NCI-H510A treated with DMSO at 0.1 percent for 48 hours (cell line): ENCODE results near the gene RET.

ENCODE experiments used
- DNase-seq: peaks from one replicate; lab custom pipeline; 2025; lab: John Stamatoyannopoulos, UW

The RET gene

GRCh38 chr10:43062402-43063160 is 14.3 kb upstream of the RET start:
- no peak for DNase-seq

- no peak for DNase-seq
These were observed 12.4 kb upstream of the RET start for GRCh38 chr10:43064331-43065075.

DNA sequence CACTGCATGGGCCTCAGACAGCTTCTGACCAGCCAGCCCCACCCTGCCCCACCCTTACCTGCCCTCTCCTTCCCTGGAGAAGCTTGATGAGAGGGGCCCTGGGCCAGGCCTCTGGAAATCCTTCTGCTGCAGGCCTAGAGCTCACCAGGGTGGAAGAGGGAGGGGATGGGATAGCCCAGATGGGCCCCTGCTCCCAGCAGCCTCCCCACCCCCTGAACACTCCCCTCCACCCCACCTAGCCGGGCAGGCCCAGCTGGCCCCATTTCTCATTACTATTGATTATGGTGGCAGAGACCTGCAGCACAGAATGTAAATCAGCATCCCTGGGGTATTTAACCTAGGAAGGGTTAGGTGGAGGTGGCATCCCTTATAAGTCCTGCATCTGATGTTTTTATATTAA is 11.6 kb upstream of the RET start:
- no peak for DNase-seq

DNA sequence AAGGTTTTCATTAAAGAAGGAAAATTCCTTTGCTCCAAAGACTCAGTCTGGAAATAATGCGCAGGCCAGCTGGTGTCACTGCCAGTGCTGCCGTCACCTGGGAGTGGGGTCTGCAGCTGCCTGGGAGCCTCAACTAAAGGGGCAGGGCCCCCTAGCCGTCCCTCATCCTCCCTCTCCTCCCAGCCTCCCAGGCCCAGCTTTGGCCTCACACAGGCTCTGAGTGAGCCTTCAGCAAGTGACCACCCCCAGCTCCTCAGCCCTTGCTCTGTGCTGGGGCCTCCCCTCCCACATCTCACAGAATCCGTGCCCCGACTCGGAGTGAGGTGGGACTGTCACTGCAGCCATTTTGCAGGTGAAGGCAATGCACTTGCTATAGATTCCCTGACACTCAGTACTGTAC is 11.1 kb upstream of the RET start:
- DNase-seq, result no peak

DNA sequence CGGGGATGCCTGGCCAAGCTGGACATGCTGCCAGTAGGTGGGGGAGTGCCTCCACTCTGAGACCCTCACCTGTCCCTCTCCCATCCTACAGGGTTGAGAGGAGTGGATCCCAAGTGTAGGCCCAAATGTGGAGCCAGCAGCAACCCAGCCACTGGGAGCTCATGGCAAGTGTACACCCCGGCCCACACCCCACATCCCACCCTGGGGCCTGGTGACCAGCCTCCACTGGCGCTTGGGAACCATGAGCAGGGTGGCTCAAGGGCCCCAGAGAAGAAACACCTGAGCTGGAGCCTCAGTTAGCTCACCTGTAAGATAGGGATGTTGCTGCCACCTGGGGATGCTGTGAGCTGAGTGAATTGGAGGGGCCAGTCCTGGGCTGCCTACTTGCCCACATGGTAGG is 10.4 kb upstream of the RET start:
- no peak for DNase-seq

- no peak for DNase-seq
These were observed 9.3 kb upstream of the RET start for GRCh38 chr10:43067391-43068135.

GRCh38 chr10:43068136-43068395 is 8.8 kb upstream of the RET start:
- no peak for DNase-seq

- DNase-seq, result no peak
These were observed 8.2 kb upstream of the RET start for GRCh38 chr10:43068471-43069210.

GRCh38 chr10:43069211-43069515 is 7.7 kb upstream of the RET start:
- no peak for DNase-seq

- DNase-seq, result no peak
These were observed 7.3 kb upstream of the RET start for GRCh38 chr10:43069579-43069978.

DNA sequence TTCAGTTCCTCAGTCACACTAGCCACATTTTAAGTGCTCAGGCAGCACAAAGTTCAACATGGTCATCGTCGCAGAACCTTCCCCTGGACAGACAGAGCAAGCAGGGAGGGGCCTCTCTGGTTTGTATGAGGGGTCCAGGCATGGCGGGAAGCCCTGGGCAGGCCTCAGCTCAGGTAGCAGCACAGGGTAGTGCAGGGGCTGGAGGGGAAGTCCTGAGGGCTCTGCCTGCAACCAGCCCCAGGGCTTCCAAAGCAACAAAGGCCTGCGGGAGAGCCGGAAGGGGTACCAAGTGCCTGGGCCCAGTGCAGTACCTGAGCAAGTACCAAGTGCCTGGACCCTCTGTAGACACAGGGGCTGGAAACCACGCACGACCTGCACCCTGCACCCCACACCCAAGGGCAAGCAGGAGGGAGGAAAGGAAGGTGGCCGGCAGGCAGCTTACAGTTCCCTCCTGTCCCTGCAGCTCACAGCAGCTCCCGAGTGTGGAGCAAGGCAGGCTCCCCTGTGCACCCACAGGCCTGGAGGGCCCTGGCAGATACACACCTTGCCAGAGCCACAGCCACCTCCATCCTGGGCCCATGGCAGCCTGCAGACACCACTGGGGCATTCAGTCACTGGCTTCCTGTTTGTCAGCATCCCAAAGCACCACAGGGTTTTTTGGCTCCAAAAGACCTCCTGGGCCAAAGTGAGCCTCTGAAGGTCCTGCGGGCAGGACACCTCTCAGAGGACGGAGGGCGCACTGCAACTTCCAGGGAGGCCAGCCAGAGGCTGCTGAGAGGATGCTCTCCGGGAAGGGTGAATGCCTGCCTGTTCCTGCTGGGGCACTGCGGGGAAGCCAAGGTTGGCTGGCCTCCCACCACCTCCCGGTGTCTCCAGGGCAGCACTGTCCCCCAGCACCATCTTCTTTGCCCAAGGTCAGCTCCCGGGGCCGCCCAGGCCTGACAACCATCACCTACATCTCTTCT is 6.5 kb upstream of the RET start:
- DNase-seq, result no peak

DNA sequence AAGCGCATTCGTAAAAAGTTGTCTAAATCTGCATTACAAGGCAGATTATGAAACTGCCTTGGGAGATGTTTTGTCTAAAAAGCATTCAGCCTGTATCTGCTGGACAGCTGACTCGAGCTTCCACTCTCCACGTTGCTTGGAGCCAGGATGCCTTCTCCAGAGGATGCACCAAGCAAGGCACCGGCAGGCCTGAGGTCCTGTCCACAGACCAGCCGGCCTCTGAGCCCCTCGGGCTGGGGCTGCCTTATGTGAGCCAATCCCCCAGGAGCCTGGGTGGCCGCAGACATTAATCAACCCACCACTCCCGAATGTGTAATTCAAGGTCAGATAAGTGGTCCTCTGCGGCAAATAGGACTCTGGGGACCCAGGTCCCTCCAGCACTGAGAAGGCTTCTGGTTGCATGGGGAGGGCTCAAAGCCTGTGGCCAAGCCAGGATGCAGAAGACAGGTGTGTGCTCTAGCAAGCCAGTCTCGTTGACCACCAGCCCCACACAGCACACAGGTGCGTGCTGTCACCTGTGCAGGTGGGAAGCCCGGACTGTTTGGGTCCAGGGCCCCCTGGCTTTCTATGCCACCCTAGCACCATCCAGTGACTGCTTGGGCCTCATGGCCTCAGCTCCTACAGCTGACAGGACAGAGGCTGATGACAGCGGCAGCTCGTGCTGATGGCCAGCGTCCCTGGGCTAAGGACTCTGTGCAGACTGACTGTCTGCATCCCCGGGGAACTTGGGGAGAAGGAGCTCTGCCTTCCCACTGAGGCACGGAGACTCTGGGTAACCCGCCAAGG is 4.8 kb upstream of the RET start:
- no peak for DNase-seq

DNA sequence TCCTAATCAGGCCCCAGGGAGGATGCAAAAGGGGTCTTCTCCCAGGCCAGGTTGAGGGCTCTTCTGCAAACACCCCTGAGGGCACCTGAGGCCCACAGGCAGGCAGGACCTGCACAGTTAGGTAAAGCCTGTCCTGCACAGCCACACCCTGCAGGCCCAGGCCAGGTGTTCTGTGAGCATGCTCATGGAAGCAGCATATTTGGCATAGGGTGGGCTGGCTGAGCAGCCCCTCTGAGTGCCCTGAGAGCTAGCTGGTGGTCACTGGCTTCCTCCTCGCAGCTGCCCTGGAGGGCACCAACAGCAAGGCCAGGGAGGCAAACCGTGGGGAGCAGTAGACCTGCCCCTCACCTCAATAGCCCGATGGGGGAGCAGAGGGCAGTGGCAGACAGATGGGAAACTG is 3.7 kb upstream of the RET start:
- DNase-seq, result no peak

- no peak for DNase-seq
These were observed 3.1 kb upstream of the RET start for GRCh38 chr10:43073721-43074120.

GRCh38 chr10:43074409-43074808 is 2.5 kb upstream of the RET start:
- DNase-seq, result no peak

DNA sequence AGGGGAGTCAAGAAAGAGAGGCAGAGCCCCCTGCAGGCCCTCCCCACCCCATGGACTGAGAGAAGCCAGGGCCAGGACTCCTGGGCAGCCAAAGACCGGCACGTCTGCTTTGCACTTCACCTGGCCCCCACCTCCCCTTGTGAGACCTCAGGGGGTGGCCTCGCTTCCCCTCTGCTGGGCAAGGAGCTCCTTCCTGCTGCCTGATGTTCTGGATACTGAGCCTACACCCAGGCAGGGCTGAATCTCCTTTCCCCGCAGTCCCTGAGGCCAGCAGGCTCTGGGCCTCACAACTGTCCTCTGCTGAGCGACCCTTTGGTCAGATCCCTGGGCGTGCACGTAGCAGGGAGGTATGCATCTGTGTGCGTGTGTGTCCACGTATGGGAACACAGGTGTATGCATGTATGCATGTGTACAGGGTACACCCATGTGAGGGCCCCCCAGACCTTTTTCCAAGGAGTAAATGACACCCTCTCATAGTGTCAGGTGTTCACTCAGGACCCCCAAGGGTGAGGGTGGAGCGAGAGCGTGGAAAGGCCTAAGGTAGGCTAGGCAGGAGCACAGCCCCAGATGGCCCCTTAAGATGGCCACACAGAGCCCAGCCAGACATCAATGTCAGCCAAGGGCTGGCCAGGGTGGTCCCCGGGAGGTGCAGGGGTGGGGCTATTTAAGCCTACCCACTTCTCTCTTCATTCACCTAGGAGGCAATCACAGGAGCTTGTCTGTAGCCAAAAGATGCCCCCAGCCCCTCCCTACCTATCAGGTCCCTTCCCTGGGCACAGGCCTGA is 1.9 kb upstream of the RET start:
- no peak for DNase-seq

DNA sequence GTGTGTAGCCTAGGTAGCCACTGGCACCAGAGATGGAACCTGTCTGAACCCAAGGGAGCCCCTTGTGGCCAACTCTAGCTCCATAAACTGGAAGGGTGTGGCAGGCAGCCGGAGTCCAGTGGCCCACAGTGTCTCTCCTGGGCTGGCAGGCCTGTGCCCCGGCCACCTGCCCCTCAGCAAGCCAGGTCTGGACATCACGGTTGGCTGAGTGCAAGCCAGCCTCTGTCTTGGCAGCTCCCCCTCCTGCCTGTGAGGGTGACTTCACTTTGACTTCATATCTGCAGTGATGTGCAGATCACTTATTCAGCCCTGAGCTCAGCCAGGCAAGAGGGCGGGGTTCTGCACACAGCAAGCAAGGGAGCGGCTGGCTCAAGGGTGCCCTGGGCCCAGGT is 1.3 kb upstream of the RET start:
- DNase-seq, result peak; percentile 30

GRCh38 chr10:43076311-43076875 is 476 bp upstream of the RET start:
- no peak for DNase-seq

- no peak for DNase-seq
These were observed 727 bp downstream of the RET start for GRCh38 chr10:43077421-43078171.
